HFF-Myc (cell line): Measurements from ENCODE around the gene POP5.

Experiments used
- DNase-seq: peaks from one replicate; pipeline ENCODE4 v3.0.0-alpha.2; 2011; ENCODE audit warnings: low read depth; ENCODE audit errors: extremely low read depth
- H3K4me3 ChIP-seq: replicated peaks from 2 replicates; pipeline ENCODE4 v1.5.1; 2011; ENCODE audit warnings: low read depth, mild to moderate bottlenecking, control low read depth, low read length
- TF ChIP-seq, protein P1 (sequence below): IDR thresholded peaks from 2 replicates; pipeline ENCODE4 v1.5.1; 2012; ENCODE audit warnings: mild to moderate bottlenecking, low read depth, low read length, control low read depth; ENCODE audit errors: missing control alignments

Gene POP5

DNA sequence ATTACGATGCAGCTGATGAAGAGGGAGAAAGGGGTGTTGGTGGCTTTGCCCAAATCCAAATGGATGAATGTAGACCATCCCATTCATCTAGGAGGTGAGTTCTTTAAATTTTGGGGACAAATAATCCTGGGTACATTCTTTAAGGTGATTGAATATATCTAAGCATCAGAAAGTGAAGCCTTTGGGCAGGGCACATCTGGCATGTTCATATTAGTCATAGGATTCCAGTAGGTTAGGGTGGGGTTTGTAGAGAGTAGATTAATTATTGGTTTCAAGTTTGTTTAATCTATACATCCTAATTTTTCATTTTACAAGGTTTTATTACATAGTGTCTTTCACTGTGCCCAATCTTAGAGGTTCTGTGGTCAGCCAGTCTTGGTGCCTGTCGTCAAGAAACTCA is 23.6 kb downstream of the POP5 start:
- H3K4me3 ChIP-seq = no peak overlapping the region
- no peak for DNase-seq
- TF ChIP-seq, protein P1, sequence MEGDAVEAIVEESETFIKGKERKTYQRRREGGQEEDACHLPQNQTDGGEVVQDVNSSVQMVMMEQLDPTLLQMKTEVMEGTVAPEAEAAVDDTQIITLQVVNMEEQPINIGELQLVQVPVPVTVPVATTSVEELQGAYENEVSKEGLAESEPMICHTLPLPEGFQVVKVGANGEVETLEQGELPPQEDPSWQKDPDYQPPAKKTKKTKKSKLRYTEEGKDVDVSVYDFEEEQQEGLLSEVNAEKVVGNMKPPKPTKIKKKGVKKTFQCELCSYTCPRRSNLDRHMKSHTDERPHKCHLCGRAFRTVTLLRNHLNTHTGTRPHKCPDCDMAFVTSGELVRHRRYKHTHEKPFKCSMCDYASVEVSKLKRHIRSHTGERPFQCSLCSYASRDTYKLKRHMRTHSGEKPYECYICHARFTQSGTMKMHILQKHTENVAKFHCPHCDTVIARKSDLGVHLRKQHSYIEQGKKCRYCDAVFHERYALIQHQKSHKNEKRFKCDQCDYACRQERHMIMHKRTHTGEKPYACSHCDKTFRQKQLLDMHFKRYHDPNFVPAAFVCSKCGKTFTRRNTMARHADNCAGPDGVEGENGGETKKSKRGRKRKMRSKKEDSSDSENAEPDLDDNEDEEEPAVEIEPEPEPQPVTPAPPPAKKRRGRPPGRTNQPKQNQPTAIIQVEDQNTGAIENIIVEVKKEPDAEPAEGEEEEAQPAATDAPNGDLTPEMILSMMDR = no peak

DNA sequence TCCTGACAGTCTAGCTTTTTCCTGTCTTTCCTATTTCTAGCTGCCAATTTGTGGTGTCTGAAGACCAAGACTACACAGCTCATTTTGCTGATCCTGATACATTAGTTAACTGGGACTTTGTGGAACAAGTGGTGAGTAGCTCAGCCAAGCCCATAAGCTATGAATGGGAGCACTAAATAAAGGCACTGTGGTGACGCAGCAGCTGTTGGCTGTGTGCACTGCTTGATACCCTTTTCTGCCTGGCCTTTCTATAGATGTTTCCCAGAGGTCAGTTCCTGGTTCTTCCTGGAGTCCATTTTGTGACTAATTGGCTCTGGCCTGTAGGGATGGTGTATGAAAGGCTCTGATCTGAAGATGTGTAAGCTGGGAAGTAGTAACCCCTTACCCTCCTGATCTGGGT is 26.5 kb downstream of the POP5 start:
- TF ChIP-seq, protein P1 = no peak
- DNase-seq = no peak
- H3K4me3 ChIP-seq = no peak overlapping the region

- no peak overlapping the region for H3K4me3 ChIP-seq
- no peak for DNase-seq
- TF ChIP-seq, protein P1 = no peak
Measured at GRCh38 chr12:120546050-120546386, 35.2 kb downstream of the POP5 start.

- no peak for DNase-seq
- H3K4me3 ChIP-seq = no peak overlapping the region
- TF ChIP-seq, protein P1 = no peak
Measured at GRCh38 chr12:120544691-120545090, 36.5 kb downstream of the POP5 start.

GRCh38 chr12:120542166-120542565 is 39.0 kb downstream of the POP5 start:
- H3K4me3 ChIP-seq = no peak overlapping the region
- TF ChIP-seq, protein P1 = no peak
- DNase-seq = no peak

GRCh38 chr12:120540445-120540844 is 40.8 kb downstream of the POP5 start:
- TF ChIP-seq, protein P1 = no peak
- DNase-seq = no peak
- H3K4me3 ChIP-seq = no peak overlapping the region

- TF ChIP-seq, protein P1 = no peak
- DNase-seq = no peak
- no peak overlapping the region for H3K4me3 ChIP-seq
Measured at GRCh38 chr12:120539303-120539702, 41.9 kb downstream of the POP5 start.
